DOHH2 (cell line): ENCODE measurements around the gene OR5AU1.

Experiments
- H3F3A ChIP-seq: fragments of 200-600 bp; sonication (generic), shearing (Covaris generic); 2 replicates; pipeline ENCODE4 v1.6.0; 2016; ENCODE audit warnings: antibody characterized with exemption, mild to moderate bottlenecking; ENCODE audit not compliant: control insufficient read depth, insufficient read depth
- H3K27ac ChIP-seq: fragments of 200-600 bp; sonication (generic); 2 replicates; pipeline ENCODE4 v1.5.1; 2014; ENCODE audit warnings: low read depth, mild to moderate bottlenecking, low read length, moderate library complexity
- H3K27me3 ChIP-seq: fragments of 200-600 bp; sonication (generic); 2 replicates; pipeline ENCODE4 v1.6.1; 2014; ENCODE audit warnings: mild to moderate bottlenecking, low read length, mixed read lengths; ENCODE audit not compliant: control insufficient read depth
- H3K36me3 ChIP-seq: fragments of 200-600 bp; sonication (generic); 2 replicates; pipeline ENCODE4 v1.6.1; 2014; ENCODE audit warnings: mild to moderate bottlenecking, low read length, moderate library complexity, mixed read lengths; ENCODE audit not compliant: control insufficient read depth
- H3K4me1 ChIP-seq: fragments of 200-600 bp; sonication (generic); 2 replicates; pipeline ENCODE4 v1.6.1; 2014; ENCODE audit warnings: mild to moderate bottlenecking, low read length, mixed read lengths; ENCODE audit not compliant: control insufficient read depth
- H3K4me2 ChIP-seq: fragments of 200-600 bp; sonication (generic); 2 replicates; pipeline ENCODE4 v1.6.0; 2014; ENCODE audit warnings: mild to moderate bottlenecking, low read length, moderate library complexity
- H3K4me3 ChIP-seq: fragments of 200-600 bp; sonication (generic); 2 replicates; pipeline ENCODE4 v1.5.1; 2014; ENCODE audit warnings: mild to moderate bottlenecking, low read length, mixed read lengths
- H3K79me2 ChIP-seq: fragments of 200-600 bp; sonication (generic); 2 replicates; pipeline ENCODE4 v1.6.1; 2014; ENCODE audit warnings: mild to moderate bottlenecking, low read length, mixed read lengths; ENCODE audit not compliant: control insufficient read depth
- H3K9me2 ChIP-seq: fragments of 200-600 bp; sonication (generic); replicated peaks from 2 replicates; pipeline ENCODE4 v1.6.1; 2014; ENCODE audit warnings: mild to moderate bottlenecking, low read length, mixed read lengths; ENCODE audit not compliant: control insufficient read depth
- H3K9me3 ChIP-seq: fragments of 200-600 bp; sonication (generic); 2 replicates; pipeline ENCODE4 v1.6.1; 2014; ENCODE audit warnings: antibody characterized with exemption, low read length, mixed read lengths; ENCODE audit not compliant: control insufficient read depth, insufficient read depth
- H4K20me1 ChIP-seq: fragments of 200-600 bp; sonication (generic); 2 replicates; pipeline ENCODE4 v1.6.0; 2014; ENCODE audit warnings: low read depth, mild to moderate bottlenecking, antibody characterized with exemption, low read length, moderate library complexity; ENCODE audit not compliant: control insufficient read depth, insufficient read depth
- CTCF ChIP-seq: fragments of 200-600 bp; sonication (generic); IDR thresholded peaks from one replicate; pipeline ENCODE4 v1.5.1; 2014; ENCODE audit warnings: antibody characterized with exemption, mild to moderate bottlenecking, low read depth, low read length; ENCODE audit not compliant: poor library complexity, severe bottlenecking
- EZH2phosphoT487 ChIP-seq: fragments of 200-600 bp; sonication (generic); IDR thresholded peaks from 2 replicates; pipeline ENCODE4 v1.6.1; 2017; ENCODE audit warnings: borderline replicate concordance, mild to moderate bottlenecking, antibody characterized with exemption, low read length, moderate library complexity, mixed read lengths

Gene OR5AU1

DNA sequence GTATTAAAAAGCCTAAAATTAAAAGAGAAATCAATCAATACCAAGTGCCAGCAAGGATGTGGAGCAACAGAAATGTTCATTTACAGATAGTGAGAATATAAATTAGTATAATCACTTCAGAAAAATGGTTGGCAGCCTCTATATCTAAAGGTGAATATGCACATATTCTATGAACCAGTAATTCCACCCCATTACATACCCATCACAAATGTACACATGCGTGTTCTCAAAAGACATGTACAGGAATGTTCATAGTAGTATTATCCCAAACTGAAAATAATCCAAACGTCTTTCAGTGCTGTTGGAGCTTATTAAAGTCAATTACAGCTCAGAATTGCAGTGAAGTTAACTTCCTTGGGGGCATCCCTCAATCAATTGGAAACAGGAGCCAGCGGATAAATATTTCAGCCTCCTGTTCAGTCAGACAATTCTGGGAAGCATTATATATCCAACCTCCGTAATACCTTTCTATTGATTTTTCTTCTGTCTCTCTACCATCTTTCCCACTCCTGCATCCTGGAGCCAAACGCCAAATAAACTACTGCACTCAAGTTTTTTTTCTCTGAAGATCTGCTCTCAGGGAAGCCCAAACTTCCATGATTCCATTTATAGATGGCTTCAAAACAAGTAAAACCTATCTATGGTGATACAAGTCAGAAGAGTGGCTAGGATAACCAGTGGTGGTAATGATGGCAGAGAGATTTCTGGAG is 45.0 kb upstream of the OR5AU1 start:
- H3K79me2 ChIP-seq: no peaks in the 10 kb centered on the region
- H4K20me1 ChIP-seq: peaks cover 4% of the 10 kb centered on the region; the same call in 1 of the 2 replicates
- H3K4me2 ChIP-seq: no peak overlapping the region
- no peak overlapping the region for H3K4me3 ChIP-seq
- no peaks in the 10 kb centered on the region for H3K27me3 ChIP-seq
- no peak overlapping the region for H3K27ac ChIP-seq
- H3F3A ChIP-seq: peaks cover 60% of the 10 kb centered on the region
- H3K4me1 ChIP-seq: no peaks in the 10 kb centered on the region
- H3K36me3 ChIP-seq: 0 out of 2 replicates have a peak, but pooled peaks cover 6% of the 10 kb centered on the region
- no peaks in the 10 kb centered on the region for H3K9me3 ChIP-seq
- TF ChIP-seq EZH2phosphoT487 (no peak), CTCF (no peak)
- H3K9me2 ChIP-seq: no peaks in the 10 kb centered on the region

DNA sequence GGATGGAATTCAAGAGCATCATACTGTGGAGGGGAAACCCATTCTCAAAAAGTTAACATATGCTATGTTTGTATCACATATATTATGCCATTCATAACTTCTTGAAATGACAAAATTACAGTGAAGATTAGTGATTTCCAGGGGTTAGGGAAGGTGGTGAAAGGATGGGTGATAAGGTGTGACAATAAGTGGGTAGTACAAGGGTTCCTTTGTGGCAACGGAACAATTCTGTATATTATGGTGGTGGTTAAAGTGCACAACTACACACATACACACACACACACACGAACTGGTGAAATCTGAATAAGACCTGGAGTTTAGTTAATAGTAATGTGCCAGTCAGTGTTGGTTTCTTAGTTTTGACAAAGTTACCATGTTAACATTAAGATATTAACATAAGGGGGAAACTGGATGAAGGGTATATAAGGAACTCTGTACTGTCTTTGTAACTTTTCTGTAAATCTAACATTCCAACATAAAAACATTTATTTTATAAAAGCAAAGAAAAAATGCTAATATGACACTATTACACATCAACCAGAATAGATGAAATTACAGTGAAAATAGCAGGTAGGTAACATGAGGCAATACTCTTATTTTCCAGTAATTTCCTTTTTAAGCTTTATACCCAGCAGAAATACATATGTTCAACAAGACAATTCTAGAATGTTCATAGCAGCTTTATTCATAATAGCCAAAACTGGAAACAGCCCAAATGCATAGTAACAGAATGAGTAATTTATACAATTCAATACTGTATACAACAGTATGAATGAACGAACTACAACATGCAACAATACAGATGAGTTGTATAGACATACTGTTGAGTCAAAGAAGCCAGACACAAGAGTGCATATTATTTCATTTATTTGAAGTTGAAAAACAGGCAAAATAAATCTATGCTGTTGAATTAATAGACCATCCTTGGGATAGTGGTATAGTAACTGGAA is 44.0 kb upstream of the OR5AU1 start:
- Histone ChIP-seq H3K36me3 (no peaks in the 10 kb centered on the region), H3F3A (peaks cover 50% of the 10 kb centered on the region), H3K4me3 (no peak overlapping the region), H3K27me3 (peaks cover 2% of the 10 kb centered on the region; the same call in 1 of the 2 replicates), H3K9me3 (no peaks in the 10 kb centered on the region), H3K4me2 (no peak overlapping the region), H3K79me2 (no peaks in the 10 kb centered on the region), H3K27ac (no peak overlapping the region), H3K4me1 (no peaks in the 10 kb centered on the region), H3K9me2 (no peaks in the 10 kb centered on the region), H4K20me1 (peaks cover 4% of the 10 kb centered on the region; the same call in 1 of the 2 replicates)
- no peak for TF ChIP-seq EZH2phosphoT487
- no peak for TF ChIP-seq CTCF

- Histone ChIP-seq H3K27ac (no peak overlapping the region), H3F3A (peaks cover 29% of the 10 kb centered on the region), H3K4me1 (peaks cover 2% of the 10 kb centered on the region), H3K36me3 (no peaks in the 10 kb centered on the region), H3K27me3 (peaks cover 9% of the 10 kb centered on the region; the same call in 1 of the 2 replicates), H3K79me2 (no peaks in the 10 kb centered on the region), H3K4me3 (no peak overlapping the region), H3K9me2 (no peaks in the 10 kb centered on the region), H3K9me3 (no peaks in the 10 kb centered on the region), H3K4me2 (no peak overlapping the region), H4K20me1 (0 out of 2 replicates have a peak, but pooled peaks cover 4% of the 10 kb centered on the region)
- no peak for TF ChIP-seq EZH2phosphoT487
- no peak for TF ChIP-seq CTCF
Observed at GRCh38 chr14:21197418-21198205, 41.7 kb upstream of the OR5AU1 start.
